ENCODE results near the gene ENPP7.
A peak's percentile ranks its signal among the peaks of the same experiment; 100 is the strongest.

The ENPP7 gene

DNA sequence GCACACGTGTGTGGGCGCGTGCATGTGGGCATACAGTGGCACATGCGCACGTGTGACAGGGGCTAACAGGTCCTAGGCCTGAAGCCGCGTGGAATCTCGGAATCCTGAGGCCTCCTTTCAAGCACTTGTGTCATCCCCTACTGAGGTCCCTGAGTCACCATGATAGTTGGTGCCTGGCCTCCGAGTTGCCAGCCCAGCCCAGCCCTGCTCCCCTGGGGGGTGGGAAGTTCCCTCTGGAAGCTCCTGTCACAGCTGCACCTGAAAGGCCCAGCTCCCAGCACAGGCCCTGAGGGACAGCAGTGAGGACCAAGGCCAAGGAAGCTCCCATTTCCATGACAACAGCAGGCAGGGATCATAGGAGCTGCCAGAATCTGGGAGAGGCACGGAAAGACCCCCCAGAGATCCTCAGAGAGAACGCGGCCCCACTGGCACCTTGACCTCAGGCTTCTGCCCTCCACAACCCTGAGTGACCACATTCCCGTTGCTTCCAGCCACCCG, 35.4 kb upstream of the ENPP7 start:
- no peaks in the 10 kb centered on the region for H3K27me3 ChIP-seq (ENCODE audit: insufficient read depth, low read depth, severe bottlenecking)
- H3K36me3 ChIP-seq: no peaks in the 10 kb centered on the region
- TF ChIP-seq, protein P1, sequence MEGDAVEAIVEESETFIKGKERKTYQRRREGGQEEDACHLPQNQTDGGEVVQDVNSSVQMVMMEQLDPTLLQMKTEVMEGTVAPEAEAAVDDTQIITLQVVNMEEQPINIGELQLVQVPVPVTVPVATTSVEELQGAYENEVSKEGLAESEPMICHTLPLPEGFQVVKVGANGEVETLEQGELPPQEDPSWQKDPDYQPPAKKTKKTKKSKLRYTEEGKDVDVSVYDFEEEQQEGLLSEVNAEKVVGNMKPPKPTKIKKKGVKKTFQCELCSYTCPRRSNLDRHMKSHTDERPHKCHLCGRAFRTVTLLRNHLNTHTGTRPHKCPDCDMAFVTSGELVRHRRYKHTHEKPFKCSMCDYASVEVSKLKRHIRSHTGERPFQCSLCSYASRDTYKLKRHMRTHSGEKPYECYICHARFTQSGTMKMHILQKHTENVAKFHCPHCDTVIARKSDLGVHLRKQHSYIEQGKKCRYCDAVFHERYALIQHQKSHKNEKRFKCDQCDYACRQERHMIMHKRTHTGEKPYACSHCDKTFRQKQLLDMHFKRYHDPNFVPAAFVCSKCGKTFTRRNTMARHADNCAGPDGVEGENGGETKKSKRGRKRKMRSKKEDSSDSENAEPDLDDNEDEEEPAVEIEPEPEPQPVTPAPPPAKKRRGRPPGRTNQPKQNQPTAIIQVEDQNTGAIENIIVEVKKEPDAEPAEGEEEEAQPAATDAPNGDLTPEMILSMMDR (IDR thresholded peaks at IDR 0.05; ENCODE audit: low read depth, low read length): no peak
- H3K4me3 ChIP-seq (ENCODE audit: low read depth, low read length): no peak overlapping the region
- no peak overlapping the region for H3K27ac ChIP-seq
- no peaks in the 10 kb centered on the region for H3K9me3 ChIP-seq (ENCODE audit: severe bottlenecking)
- no peak for DNase-seq

DNA sequence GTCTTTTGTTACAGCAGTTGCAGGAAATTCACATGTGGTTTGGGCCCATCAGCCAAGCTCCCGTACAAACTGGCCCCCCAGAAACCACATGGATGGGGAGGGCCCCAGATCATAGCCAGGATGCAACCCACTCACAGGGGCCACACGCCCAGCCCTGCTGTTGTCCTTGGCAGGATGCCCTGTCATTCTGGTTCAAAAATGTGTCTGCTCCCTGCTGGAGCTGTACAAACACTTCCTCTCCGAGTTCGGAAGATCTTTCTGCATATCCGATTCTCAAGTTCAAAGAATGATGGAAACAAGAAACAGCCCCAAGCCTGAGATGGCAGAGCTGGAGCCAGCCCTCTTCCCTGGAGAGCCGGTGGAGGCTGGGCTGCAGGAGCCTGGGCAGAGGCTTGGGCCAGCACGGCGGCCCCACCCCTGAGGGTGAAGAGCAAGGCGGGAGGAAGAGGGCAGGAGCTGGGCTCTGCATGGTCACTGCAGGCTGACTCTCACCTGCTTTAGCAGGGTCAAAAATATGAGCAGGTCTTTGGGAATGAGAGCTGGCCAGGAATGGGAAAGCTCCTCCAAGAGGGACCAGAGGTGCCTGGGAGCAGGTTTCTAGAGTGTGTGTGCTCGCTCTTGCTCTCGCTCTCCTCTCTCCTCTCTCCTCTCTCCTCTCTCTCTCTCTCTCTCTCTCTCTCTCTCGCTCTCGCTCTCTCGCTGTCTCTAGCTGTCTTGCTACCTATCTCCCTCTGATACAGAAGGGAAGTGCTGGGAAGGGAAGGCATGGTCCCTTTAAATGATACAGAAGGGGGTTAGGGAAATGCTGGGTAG, 34.7 kb upstream of the ENPP7 start:
- Histone ChIP-seq H3K36me3 (no peaks in the 10 kb centered on the region), H3K9me3 (ENCODE audit: severe bottlenecking) (no peaks in the 10 kb centered on the region), H3K4me3 (ENCODE audit: low read depth, low read length) (no peak overlapping the region), H3K27ac (peak overlapping the region; percentile 12; the same call in 1 of the 2 replicates), H3K27me3 (ENCODE audit: insufficient read depth, low read depth, severe bottlenecking) (no peaks in the 10 kb centered on the region)
- DNase-seq: no peak
- TF ChIP-seq, protein P1 (IDR thresholded peaks at IDR 0.05; ENCODE audit: low read depth, low read length): no peak

DNA sequence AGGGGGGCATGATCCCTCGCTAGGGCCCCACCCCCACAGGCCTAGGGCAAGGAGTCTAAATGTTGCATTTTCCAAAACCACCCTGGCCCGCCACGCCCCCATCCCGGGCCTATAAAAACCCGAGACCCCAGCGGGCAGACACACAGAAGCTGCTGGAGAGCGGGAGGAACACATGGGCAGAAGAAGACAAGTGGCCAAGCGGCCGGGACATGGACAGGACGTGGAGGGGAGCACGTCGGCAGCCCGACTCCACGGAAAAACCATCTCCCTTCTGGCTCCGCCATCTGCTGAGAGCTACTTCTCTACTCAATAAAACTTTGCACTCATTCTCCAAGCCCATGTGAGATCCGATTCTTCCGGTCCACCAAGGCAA, 34.1 kb upstream of the ENPP7 start:
- TF ChIP-seq, protein P1 (IDR thresholded peaks at IDR 0.05; ENCODE audit: low read depth, low read length): no peak
- Histone ChIP-seq H3K36me3 (no peaks in the 10 kb centered on the region), H3K27me3 (ENCODE audit: insufficient read depth, low read depth, severe bottlenecking) (no peaks in the 10 kb centered on the region), H3K4me3 (ENCODE audit: low read depth, low read length) (no peak overlapping the region), H3K9me3 (ENCODE audit: severe bottlenecking) (no peaks in the 10 kb centered on the region), H3K27ac (peak overlapping the region; percentile 12; the same call in 1 of the 2 replicates)
- no peak for DNase-seq

DNA sequence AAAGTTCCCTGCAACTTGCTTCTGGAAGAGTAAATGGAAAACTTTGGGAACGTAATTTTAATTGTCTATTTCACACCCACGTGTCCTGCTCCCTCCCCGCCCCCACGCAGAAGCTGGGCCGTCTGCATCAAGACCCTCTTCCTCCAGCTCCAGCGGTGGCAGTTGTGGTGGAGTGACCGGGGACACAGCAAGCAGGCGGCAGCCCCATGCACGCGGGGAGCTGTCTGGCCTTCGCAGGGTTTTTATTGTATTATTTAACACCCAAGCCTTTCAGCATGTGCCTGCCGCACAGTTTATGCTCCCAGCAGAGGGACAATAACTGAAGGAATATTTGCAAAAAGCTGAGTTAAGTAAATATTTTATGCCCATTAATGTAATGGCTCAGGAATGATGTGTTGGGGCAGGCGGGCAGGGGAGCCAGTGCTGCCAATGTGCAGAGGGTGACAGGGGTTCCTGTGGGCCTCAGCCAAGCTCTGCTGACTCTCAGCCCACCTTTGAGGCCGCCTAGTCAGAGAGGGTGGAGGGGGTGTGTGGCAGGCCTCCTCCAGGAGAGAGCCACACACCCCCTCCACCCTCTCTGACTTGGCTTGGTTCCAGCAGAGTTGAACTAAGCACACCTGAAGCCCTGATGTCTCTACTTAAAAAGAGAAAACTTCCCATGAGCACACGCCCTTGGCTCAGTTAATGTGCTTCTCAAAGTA, 32.4 kb upstream of the ENPP7 start:
- TF ChIP-seq, protein P1 (IDR thresholded peaks at IDR 0.05; ENCODE audit: low read depth, low read length): no peak
- no peaks in the 10 kb centered on the region for H3K27me3 ChIP-seq (ENCODE audit: insufficient read depth, low read depth, severe bottlenecking)
- no peak for DNase-seq
- H3K4me3 ChIP-seq (ENCODE audit: low read depth, low read length): no peak overlapping the region
- no peaks in the 10 kb centered on the region for H3K36me3 ChIP-seq
- H3K9me3 ChIP-seq (ENCODE audit: severe bottlenecking): no peaks in the 10 kb centered on the region
- H3K27ac ChIP-seq: no peak overlapping the region

DNA sequence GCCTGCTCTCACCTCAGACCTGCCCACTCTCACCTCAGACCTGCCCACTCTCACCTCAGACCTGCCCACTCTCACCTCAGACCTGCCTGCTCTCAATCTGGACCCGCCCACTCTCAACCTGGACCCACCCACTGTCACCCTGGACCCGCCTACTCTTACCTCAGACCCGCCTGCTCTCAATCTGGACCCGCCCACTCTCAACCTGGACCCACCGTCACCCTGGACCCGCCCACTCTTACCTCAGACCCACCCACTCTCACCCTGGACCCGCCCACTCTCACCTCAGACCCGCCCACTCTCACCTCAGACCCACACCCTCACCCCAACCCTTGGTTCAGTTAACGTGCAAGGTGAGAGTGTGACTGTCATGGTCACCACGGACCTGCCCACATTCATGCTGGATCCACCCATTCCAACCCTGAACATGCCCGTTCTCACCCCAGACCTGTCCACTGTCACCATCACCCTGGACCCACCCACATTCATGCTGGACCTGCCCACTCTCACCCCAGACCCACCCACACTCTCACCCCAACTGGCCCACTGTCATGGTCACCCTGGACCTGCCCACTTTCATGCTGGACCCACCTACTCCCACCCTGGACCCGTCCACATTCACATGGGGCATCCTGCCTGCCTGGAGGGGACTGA, 31.2 kb upstream of the ENPP7 start:
- no peaks in the 10 kb centered on the region for H3K36me3 ChIP-seq
- no peaks in the 10 kb centered on the region for H3K27me3 ChIP-seq (ENCODE audit: insufficient read depth, low read depth, severe bottlenecking)
- peak overlapping the region; percentile 76 for H3K27ac ChIP-seq
- H3K4me3 ChIP-seq (ENCODE audit: low read depth, low read length): no peak overlapping the region
- peak; percentile 49 for DNase-seq
- TF ChIP-seq, protein P1 (IDR thresholded peaks at IDR 0.05; ENCODE audit: low read depth, low read length): no peak
- no peaks in the 10 kb centered on the region for H3K9me3 ChIP-seq (ENCODE audit: severe bottlenecking)

Measured in WERI-Rb-1 (cell line).